NOMO-1 treated with DMSO at 0.1 percent for 48 hours (cell line): ENCODE data around the gene ACER3.
"Not testable (repeated sequence)": the region's sequence is repeated elsewhere in the genome, so short reads cannot be mapped to it uniquely, and the experiment has no call there.

Source experiments
- DNase-seq: peaks from one replicate; lab custom pipeline; 2025; ENCODE audit not compliant: unreplicated experiment; lab: John Stamatoyannopoulos, UW

The ACER3 gene

DNA sequence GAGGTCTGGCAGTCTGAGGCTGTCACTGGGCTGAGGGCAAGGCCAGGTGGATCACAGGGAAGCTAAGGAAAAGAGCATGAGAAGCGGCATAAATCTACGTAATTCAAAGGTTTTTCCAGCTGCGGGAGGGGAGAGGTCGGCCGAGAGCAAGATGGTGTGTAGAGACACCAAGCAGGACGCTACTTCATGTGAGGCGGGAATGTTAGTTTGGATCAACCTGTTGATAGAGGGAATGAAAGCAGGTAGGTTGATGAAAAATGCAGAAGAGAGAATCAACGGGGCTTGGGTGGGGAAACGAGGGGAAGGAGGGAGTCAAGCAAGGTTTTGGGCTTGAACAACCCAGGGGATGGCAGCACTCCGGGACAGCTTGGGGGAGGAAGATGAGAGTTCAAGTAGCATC is 176.3 kb downstream of the ACER3 start:
- DNase-seq, result no peak

DNA sequence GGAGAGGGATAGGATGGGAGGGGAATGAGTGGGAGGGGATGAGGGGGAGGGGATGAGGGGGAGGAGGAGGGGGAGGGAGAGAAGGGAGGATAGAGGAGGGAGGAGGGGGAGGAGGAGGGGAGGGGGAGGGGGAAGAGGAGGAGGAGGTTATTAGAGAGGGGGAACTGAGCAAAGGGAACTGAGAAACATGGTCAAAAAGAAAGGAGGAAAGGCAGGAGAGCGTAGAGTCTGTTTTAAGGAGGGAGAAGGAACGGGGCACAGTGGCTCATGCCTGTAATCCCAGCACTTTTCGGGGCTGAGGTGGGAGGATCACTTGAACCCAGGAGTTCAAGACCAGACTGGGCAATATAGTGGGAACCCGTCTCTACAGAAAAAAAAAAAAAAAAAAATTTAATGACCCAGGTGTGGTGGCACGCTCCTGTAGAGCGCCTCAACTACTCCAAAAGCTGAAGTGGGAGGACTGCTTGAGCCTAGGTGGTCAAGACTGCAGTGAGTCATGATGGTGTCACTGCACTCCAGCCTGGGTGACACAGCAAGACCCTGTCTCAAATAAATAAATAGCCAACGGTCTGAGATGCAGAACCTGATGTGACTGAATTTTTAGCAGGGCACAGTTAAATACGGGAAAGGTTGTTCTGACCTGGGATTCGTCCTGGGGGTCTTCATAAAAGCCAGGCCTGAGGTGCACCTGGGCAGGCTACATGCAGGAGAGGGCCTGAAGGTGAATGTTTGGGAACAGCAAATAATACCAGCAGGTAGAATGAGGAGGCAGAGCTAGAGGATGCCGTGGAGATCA is 177.5 kb downstream of the ACER3 start:
- peak; percentile 18 for DNase-seq

- DNase-seq, result peak; percentile 33
Measured at GRCh38 chr11:77038825-77039326, 178.2 kb downstream of the ACER3 start.

DNA sequence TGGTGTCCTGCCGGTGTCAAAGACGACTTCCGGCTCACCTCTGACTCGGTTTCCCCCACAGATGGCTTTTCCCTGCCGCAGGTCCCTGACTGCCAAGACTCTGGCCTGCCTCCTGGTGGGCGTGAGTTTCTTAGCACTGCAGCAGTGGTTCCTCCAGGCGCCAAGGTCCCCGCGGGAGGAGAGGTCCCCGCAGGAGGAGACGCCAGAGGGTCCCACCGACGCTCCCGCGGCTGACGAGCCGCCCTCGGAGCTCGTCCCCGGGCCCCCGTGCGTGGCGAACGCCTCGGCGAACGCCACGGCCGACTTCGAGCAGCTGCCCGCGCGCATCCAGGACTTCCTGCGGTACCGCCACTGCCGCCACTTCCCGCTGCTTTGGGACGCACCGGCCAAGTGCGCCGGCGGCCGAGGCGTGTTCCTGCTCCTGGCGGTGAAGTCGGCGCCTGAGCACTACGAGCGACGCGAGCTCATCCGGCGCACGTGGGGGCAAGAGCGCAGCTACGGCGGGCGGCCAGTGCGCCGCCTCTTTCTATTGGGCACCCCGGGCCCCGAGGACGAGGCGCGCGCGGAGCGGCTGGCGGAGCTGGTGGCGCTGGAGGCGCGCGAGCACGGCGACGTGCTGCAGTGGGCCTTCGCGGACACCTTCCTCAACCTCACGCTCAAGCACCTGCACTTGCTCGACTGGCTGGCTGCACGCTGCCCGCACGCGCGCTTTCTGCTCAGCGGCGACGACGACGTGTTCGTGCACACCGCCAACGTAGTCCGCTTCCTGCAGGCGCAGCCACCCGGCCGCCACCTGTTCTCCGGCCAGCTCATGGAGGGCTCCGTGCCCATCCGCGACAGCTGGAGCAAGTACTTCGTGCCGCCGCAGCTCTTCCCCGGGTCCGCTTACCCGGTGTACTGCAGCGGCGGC is 179.0 kb downstream of the ACER3 start:
- peak; percentile 32 for DNase-seq

DNA sequence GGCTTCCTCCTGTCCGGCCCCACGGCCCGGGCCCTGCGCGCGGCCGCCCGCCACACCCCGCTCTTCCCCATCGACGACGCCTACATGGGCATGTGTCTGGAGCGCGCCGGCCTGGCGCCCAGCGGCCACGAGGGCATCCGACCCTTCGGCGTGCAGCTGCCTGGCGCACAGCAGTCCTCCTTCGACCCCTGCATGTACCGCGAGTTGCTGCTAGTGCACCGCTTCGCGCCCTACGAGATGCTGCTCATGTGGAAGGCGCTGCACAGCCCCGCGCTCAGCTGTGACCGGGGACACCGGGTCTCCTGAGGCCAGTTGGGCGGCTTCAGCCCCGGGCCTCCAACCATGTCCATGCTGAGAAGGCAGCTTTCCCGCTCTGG is 179.7 kb downstream of the ACER3 start:
- DNase-seq, result no peak

DNA sequence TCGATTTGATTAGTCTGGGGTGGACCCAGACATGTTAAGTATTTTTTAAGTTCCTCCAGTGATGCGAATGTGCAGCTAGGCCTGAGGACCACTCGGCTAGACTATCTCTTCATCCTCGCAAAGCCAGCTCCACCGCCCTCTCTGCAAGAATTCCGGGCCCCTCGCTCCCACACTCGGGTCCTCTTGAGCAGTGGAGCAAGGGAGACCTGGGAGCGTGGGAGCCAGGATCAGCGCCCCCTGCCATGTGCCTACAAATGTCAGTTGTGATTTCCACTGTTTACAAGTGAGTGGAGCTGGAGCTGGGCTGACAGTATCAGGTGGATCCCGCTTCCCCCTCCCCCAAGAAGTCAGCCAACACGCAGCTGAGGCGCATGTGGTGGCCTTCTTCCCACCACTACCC is 180.2 kb downstream of the ACER3 start:
- no peak for DNase-seq

DNA sequence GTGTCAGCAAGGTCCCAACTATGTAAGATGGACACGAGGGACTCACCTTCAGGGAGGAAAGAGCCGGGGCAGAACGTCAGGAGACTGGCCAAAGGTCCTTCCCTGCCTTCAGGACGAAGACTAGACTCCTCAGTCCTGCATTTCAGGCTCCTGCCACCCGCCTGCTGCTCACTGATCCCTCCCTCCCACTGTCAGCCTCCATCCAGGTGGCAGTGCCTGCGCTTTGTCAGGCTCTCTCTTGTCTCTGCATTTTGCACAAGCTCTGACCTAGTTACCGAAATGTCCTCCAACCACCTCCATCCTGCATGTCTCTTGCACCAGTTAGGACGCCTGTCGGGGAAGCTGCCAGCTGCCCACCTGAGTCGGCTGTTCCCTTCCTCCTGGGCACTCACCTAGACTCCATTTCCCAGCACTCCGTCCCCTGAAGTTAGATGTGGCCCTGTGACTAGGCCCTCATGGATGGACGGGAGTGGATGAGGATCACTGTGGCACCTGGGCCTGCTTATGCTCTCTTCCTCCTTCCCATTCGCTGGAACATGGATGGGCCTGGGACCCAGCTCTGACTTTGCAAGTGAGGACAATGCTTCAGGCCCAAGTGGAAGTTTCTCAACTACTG is 181.5 kb downstream of the ACER3 start:
- DNase-seq, result no peak

GRCh38 chr11:77044356-77044755 is 183.6 kb downstream of the ACER3 start:
- no peak for DNase-seq

GRCh38 chr11:77044886-77045285 is 184.2 kb downstream of the ACER3 start:
- no peak for DNase-seq

DNA sequence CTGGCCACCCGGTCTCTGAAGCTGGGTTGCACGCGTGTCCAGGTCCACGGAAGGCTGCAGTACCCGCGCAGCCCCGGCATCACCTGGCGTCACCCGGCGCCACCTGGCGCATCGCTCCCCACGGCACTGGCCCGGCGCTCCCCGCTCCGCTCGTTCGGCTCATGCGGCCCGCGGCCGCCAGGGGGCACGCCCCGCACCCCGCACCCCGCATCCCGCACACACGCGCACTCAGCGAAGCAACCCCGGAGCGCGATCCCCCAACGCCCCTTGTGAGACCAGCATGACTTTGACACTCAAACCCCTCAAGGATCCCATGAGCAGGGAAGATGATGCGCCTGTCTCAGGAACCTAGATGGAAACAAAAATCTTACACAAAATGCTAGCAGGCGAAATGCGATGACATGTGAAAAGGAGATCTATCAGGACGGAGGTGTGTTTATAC is 185.4 kb downstream of the ACER3 start:
- no peak for DNase-seq

- peak; percentile 92 for DNase-seq
Measured at GRCh38 chr11:77047007-77047927, 186.5 kb downstream of the ACER3 start.

DNA sequence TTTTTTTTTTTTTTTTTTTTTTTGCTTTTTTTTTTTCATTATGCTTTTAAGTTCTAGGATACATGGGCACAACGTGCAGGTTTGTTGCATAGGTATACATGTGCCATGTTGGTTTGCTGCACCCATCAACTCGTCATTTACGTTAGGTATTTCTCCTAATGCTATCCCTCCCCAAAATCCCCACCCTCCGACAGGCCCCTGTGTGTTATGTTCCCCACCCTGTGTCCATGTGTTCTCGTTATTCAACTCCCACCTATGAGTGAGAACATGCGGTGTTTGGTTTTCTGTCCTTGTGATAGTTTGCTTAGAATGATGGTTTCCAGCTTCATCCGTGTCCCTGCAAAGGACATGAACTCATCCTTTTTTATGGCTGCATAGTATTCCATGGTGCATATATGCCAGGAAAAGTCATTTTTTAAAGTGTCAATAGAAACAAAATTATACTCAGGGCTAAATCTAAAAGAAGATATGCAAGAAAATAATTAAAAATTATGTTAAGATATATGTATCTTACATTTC is 187.3 kb downstream of the ACER3 start:
- DNase-seq, result not testable (repeated sequence)

- no peak for DNase-seq
Measured at GRCh38 chr11:77049026-77049425, 188.3 kb downstream of the ACER3 start.

DNA sequence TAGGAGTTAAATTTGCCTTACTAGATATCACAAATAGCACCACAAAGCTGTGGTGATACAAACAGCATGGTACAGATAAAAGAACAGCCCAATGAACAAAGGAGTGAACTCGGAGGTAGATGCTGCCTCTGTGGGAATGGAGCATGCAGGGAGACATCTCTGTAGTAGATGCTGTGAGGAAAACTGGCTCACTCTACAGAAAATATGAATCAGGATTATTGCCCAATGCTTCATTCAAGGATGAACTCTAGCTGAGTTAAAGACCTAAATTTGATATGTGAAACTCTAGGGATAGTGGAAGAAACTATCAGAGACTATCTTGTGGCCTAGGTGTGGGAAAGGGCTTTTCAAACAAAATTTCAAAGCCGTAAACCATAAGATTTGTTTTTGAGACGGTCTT is 190.8 kb downstream of the ACER3 start:
- DNase-seq, result no peak

GRCh38 chr11:77052518-77052917 is 191.8 kb downstream of the ACER3 start:
- no peak for DNase-seq

- DNase-seq, result no peak
Measured at GRCh38 chr11:77053217-77054015, 192.7 kb downstream of the ACER3 start.

- DNase-seq, result no peak
Measured at GRCh38 chr11:77054084-77054483, 193.4 kb downstream of the ACER3 start.

DNA sequence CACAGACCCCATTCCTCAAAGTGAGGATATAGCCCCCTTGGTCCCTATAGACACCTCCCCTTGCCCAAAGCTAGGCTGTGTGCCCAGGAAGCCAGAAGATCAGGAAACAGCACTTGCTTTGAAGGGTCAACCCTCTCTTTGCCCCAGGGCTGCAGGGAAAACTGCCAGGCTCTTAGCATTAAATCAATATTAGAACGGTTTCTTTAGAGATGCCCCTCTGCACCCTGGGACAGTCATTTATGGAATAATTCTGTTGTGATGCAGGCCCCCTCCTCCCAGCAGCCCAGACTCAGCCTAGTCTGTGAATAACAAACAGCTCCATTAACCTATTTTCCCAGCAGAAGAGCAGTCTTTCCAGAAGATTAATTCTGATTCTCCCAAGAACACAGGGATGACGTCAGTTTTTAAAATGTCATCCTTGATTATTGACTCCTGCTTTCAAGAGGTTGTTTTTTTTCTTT is 194.4 kb downstream of the ACER3 start:
- no peak for DNase-seq

- DNase-seq, result no peak
Measured at GRCh38 chr11:77055913-77056312, 195.2 kb downstream of the ACER3 start.
